Eye (tissue), 1 donor: ENCODE data around the gene ABCA10.
"Not testable (repeated sequence)": the region's sequence is repeated elsewhere in the genome, so short reads cannot be mapped to it uniquely, and the experiment has no call there.

Experiments used
- DNase-seq: peaks from one replicate; pipeline ENCODE4 v3.0.0-alpha.2; 2015

The ABCA10 gene, protein sequence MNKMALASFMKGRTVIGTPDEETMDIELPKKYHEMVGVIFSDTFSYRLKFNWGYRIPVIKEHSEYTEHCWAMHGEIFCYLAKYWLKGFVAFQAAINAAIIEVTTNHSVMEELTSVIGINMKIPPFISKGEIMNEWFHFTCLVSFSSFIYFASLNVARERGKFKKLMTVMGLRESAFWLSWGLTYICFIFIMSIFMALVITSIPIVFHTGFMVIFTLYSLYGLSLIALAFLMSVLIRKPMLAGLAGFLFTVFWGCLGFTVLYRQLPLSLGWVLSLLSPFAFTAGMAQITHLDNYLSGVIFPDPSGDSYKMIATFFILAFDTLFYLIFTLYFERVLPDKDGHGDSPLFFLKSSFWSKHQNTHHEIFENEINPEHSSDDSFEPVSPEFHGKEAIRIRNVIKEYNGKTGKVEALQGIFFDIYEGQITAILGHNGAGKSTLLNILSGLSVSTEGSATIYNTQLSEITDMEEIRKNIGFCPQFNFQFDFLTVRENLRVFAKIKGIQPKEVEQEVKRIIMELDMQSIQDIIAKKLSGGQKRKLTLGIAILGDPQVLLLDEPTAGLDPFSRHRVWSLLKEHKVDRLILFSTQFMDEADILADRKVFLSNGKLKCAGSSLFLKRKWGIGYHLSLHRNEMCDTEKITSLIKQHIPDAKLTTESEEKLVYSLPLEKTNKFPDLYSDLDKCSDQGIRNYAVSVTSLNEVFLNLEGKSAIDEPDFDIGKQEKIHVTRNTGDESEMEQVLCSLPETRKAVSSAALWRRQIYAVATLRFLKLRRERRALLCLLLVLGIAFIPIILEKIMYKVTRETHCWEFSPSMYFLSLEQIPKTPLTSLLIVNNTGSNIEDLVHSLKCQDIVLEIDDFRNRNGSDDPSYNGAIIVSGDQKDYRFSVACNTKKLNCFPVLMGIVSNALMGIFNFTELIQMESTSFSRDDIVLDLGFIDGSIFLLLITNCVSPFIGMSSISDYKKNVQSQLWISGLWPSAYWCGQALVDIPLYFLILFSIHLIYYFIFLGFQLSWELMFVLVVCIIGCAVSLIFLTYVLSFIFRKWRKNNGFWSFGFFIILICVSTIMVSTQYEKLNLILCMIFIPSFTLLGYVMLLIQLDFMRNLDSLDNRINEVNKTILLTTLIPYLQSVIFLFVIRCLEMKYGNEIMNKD (N-terminal part only)

DNA sequence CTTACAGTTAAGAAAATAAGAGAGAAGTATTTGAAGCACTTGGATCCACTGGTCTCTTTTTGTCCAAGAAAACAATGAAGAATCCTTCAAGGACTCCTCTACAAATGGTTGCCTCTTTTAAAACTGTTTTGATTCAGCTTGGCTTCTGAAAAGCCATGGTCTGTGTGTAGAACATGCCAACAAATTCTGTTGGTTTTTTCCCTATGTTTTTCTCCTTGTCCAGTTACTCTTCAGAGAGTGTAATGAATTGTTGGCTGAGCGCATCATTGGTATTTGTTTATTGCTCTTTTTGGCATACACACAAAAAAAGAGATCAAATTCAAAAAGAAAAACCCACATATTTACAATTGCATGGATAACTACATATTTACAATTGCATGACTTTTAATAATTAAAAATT is at the start of gene ABCA10:
ABCA10 (minus strand) TSS at position 249 of the 400 bp plus-strand sequence. CDS start 3,466 bp downstream, outside the sequence.
- no peak for DNase-seq

DNA sequence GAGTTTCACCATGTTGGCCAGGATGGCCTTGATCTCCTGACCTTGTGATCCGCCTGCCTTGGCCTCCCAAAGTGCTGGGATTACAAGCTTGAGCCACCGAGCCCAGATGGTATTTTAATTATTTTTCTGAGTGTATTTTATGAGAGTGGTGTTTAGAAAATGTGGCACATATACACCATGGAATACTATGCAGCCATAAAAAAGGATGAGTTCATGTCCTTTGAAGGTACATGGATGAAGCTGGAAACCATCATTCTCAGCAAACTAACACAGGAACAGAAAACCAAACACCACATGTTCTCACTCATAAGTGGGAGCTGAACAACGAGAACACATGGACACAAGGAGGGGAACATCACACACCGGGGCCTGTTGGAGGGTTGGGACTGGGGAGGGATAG is 47.7 kb upstream of the ABCA10 start:
- not testable (repeated sequence) for DNase-seq

DNA sequence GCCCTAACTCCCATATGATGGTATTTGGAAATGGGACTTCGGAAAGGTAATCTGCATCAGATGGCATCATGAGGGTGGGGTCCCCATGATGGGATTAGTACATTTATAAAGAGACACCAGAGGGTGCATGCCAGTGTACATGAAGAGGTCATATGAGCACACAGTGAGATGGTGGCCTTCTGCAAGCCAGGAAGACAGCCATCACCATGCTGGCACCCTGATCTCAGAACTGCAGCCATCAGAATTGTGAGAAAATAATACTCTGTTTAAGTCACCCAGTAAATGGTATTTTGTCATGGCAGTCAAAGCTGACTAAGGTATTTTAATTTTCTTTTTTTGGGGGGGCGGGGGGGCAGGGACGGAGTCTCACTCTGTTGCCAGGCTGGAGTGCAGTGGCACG is 47.1 kb upstream of the ABCA10 start:
- no peak for DNase-seq

DNA sequence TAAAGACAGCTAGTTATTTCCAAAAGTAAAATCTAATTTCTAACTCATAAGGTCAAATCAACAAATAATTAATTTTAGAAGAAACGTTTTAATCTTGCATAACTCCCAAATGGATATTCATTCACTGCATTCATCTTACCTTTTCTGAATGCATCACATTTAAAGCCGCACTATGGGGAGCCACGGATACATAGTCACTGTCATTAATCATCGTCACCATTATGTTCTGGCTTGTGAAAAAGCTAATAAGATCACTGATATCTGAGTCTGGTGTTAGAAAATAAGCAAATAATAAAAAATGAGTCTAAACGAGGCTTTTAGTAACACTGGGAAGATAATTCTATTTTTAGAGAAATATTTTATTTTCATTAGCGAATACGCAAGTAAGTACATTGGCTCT is 42.4 kb upstream of the ABCA10 start:
- DNase-seq: no peak

DNA sequence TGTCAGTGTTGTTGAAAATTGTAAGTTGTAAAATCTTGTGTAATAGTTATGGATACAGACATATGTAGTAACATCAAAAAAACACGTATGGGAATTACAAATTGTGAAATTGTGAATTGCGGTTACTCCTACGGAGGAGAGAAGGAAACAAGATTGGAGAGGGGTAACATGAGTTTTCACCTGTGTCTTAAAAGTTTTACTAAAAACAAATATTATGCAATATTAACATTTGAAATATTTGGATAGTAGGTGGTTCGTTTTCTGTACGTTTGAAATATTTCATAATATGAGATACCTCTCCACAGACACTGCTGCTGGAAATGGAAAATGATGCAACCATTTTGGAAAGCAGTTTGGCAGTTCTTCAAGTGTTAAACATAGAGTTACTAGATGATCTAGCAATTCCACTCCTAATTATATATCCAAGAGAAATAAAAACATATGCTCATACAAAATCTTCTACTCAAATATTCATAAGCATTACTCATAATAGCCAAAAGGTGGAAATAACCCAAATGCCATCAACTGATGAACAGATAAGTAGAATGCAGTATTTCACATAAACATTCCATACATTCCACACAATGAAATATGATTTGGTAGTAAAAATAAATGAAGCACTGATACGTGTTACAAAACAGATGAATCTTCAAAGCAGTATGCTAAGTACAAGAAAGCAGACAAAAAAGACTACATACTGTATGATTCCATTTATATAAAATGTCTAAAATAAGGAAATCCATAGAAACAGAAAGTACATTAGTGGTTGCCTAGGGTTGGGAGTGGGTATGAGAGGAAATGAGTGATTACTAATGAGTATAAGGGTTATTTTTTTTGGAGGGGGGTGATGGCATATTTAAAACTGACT is 40.7 kb upstream of the ABCA10 start:
- peak; percentile 16 for DNase-seq

DNA sequence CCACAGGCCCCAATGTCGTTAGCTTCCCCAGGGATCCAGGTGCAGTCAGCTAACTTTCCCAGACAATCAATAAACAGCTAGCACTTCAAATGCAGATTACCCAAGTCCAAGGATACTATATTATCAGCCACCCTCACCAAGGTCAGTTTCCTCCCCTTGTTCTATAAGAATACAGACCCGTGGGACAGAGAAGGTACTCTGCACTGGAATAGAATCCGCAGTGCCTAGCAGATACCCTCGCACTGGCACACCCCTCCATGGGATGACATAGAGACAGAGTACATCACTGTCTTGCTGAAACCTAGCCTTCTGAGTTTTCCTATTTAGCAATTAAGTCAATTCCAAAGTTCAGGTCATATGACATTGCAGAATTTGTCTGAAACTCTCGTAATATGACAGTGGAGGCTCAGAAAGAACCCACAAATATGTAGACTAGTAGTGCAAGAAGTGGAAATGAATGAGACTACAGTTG is 40.0 kb upstream of the ABCA10 start:
- no peak for DNase-seq

DNA sequence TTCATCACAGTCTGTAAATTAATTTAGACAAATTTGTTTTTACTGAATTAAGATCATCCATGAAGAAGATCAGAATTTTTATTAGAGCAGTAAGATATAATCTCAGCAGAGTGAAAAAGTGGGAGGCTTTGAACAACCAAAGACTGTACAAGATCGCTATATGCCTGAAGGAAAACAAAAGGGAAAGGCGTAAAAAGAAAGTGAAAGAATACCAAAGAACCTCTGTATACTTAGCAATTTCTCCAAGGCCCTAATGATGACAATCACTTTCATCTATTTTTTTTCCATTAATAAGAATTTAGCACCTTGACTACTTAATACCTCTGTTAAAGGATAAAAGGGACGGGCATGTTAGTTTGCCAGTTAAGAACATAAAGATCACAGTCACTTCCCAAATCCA is 38.6 kb upstream of the ABCA10 start:
- DNase-seq: no peak

DNA sequence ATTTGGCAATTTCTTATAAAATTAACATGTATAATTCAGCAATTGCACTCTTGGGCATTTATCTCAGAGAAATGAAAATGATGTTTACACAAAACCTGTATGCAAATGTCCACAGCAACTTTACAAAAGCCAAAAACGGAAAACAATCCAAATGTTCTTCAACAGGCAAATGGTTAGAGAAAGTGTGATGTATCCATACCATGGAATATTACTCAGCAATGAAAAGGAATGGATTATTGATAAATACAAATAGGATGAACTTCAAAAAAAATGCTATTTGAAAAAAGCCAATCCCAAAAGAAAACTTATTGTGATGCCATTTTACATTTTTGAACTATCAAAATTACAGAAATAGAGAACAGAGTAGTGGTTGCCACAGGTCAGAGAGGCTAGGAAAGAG is 37.2 kb upstream of the ABCA10 start:
- no peak for DNase-seq

DNA sequence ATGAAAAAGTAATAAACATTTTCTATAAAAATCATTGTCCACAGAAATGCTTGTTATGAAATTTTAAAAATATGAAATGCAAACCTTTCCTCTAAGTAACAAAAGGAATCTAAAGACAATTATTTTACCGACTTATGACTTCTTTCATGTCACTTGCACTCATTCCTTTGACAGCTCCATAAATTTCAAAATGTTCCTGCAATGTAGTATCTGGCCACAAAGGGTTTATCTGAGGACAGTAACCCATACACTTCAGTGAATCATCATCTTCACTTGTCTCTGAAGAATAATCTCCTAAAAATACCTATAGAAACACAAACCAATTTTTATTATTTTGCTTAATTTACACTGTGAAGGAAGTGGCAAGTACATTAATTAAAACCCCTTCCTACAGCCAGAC is 25.6 kb upstream of the ABCA10 start:
- DNase-seq: no peak

DNA sequence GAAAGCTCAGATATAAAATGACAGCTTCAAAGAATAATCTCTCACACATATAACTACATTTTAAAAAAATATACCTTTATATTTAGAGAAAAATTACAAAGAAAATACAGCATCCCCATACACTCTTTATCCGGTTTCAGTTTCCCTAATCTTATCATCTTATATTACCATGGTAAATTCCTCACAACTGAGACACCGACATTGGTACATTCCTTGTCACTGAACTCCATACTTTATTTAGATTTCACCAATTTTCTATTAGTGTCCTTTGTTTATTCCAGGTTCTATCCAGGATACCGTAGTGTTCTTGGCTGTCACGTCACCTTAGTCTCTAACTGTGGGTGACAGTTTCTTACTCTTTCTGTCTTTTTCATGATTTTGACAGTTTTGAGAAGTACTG is 22.0 kb upstream of the ABCA10 start:
- DNase-seq: no peak

DNA sequence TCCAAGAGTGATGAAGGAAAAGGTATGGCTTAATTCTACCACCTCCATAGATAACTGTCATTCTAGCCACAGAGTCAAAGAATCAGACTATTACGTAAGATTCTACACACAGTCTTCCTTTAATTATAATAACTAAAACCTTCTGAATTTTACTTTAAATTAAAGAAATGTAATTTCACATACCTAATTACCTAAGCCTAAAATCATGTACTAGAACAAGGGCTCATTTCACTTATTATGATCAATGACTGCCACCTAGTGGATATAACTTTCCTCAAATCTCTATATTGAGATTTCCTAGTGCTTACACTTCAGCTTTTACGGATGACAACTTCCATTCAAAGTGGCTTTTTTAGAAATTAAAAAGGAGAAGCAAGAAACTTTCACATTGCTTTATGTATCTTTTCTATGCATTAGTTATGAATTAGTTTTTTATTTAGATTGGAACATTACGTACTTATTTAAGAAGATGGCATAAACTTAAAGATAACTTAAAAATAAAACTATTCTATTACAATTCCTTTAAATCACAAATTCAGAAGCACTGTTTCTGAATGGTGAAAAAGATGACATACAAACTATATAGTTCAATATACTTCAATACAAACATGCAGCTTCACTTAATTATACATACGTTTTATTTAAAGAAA is 18.2 kb upstream of the ABCA10 start:
- peak; percentile 77 for DNase-seq

DNA sequence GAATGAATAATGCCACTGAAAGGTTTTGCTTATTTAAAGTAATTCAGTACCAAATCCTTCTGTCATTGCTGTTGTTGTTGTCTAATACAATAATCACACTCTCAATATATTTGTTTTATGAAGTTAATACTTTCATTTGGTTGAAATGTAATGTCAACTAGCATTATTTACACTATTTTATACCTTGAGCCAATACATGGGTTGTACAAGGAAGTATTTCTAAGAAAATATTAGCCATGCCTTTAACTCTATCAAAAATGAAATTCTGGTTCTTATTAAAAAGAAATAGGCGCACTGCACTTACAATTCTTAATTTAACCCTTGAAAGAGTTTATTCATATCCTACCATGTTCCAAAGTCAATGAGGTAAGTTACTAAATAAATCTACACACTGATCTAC is 17.6 kb upstream of the ABCA10 start:
- no peak for DNase-seq

DNA sequence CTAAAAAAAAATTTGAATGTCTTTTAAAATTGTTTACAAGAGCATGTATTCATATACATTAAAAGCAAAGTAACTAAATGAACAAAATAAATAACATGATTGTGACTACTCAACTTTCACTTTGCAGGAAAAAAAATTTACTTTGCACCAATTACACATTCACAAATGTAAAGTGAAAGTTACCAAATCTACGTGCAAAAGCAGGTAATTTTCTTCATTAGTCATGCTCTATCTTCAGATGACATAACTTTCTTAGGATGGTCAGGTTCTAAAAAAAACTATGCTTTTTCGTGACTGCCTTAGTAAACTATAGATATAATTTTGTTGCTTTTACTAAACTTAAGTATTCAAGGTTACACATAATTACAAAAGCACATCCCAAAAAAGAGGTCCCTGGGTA is 17.0 kb upstream of the ABCA10 start:
- no peak for DNase-seq

DNA sequence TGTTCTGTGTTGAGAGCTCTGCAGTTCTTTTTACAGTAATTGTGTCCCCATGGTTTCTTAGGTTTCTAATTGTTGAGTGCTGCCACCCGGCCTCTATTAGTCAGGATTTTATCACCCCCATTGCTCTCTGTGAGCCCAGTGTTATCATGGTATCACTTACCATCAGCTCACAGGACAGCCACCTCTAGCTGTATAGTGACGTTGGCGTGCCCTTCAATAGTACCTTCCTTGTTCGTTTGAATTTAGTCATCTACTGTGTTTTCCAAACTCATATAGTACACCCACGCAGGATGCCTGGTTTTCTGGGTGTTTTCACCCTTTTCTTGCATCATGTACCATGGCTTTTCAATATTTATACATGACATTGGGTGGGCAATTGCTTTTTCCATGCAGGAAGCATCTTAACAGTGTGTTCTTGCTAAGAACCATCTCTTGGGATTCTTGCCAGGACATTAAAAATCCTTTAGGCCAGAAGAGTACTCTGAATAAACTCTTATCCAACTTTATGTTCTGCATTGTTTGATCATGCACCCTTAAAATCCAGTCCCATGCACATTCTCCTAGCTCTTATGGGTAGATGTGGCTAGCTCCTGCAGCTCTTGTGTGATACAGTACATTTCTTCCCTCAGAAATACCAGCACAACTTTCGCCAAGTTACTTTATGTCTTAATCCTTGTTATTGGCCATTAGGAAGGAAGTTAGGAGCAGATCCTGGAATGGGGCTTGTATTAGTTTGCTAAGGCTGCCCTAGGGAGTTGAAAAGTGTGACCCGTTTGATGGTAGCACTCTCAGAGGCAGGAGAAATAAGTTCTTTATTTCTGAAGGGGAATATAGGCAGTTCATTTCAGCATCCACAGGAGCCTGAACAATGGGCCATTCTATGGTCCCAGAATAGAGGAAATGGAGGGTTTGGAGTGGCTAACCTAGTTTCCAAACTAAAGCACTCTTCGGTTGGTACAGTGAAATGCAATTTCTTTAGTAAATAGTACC is 11.3 kb upstream of the ABCA10 start:
- no peak for DNase-seq

DNA sequence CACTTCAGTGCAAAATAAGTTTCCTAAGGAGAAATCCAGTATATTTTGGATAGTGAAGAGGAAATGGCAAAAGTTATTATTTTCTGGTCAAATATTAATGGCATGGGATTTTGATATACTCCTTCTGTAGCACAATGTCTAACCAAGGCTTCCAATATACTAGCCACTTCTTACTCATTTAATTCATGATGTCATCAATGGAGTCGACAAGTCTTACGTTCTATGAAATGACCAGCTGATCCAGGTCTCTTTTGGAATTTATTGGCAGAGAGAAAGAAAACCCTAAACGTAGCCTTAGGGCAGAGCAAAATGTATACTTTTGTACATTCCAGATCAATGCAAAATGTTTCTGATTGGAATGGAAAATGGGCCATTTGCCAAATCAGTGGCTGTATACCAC is 8.3 kb upstream of the ABCA10 start:
- DNase-seq: no peak

DNA sequence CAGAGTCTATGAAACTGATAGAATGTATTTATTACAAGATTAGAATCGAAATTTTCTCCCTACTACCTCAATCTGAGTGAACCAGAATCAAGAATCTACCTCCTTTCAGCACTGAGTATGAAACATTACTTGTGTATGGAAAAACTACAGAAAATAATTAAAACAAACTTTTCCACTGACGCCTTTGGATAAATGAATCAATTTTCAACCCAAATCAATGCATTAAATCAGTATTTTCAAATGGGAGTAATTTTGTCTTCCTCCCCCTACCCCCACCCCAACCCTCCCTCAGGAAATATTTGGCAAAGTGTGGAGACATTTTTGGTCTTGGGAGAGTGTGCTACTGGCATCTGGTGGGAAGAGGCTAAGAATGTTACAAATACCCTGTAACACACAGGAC is 7.8 kb upstream of the ABCA10 start:
- no peak for DNase-seq

DNA sequence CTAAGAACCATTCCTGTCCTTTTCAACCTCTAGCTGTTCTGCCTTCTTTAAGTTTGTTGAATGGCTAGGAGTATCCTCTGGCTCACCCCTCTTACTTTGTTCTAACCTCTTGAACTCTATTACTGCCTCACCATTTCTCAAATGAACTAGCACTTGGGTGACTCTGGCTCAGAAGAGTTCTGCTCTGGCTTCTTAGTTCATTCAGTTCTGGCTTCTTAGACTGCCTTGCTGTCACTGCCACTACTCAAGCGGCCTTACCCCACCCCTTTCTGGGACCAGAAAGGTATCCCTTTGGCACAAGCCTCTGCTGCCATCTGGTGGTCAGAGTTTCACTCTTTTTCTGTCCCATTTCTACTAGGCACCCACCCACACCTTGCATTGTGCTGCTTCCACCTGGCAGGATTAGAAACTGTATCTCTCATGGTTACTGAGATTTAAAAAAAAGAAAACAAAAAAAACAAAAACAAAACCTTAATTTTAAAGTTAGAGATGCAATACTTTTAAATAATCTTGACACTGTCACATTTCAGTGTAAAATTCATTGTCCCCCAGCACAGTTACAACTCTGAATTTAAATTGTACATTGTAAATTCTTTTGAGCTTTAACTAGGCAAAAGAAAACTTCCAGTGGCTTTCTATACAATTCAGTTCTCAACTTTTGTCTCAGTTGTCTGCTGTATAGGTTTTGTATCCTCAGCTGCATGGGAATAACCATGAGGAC is 6.9 kb upstream of the ABCA10 start:
- peak; percentile 94 for DNase-seq

DNA sequence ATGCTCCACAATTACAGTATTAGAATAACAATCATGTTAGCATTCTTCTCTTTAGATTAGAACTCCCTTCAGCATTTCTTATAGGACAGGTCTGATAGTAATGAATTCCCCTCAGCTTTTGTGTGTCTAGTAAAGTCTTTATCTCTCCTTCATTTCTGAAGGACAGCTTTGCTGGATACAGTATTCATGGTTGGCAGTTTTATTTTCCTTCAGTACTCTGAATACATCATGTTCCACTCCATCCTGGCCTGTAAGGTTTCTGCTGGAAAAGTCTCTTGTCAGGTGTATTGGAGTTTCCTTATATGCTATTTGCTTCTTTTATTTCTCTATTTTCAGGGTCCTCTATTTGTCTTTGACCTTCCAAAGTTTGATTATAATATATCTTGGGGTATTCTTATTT is 4.0 kb upstream of the ABCA10 start:
- DNase-seq: no peak

DNA sequence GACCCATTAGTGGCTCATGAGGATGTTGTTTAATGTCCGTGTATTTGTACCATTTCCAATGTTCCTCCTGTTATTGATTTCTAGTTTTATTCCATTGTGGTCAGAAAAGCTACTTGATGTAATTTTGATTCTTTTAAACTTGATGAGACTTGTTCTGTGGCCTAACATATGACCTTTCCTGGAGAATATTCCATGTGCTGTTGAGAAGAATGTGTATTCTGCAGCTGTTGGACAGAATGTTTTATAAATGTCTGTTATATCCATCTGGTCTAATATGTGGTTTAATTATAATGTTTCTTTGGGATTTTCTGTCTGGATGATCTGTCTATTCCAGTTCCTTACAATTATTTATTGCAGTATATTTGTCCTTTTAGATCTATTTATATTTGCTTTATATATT is 2.9 kb upstream of the ABCA10 start:
- no peak for DNase-seq

DNA sequence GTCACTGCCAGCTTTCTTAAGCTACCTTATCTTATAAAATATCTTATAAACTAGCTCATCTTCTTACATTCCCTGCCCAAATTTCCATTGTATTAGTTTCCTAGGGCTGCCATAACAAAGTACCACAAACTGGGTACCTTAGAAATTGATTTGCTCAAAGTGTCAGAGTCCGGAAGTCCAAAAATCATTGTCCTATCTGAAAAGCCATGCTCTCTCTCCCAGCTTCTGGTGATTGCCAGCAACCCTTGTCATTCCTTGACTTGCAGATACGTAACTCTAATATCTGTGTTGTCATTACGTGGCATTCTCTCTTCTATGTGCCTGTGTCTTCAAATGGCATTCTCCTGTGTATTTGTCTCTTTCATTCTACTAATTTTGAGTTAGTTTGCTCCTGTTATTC is 2.3 kb upstream of the ABCA10 start:
- no peak for DNase-seq
